Activated CD4-positive, alpha-beta T cell treated with anti-CD3 and anti-CD28 coated beads for 1 hour (primary cell): Measurements from ENCODE around the gene FOXO1.

Source experiments
- DNase-seq: peaks from one replicate; pipeline ENCODE4 v3.0.0-alpha.2; 2020

The FOXO1 gene

GRCh38 chr13:40635315-40635995 lies 31.0 kb downstream of the FOXO1 start:
- DNase-seq: no peak

DNA sequence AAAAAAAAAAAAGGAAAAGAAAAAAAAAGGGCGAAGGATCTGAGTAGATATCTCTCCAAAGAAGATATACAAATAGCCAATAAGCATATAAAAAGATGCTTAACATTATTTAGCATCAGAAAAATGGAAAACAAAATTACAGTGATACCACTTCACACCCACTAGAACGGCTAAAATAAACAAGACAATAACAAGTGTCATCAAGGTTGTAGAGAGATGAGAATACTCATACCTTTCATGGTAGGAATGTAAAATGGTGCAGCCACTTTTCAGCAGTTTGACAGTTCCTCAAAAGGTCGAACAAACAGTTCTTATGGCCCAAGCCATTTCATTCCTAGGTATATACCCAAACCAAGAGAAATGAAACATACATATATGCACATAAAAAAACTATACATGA lies 33.5 kb downstream of the FOXO1 start:
- no peak for DNase-seq

- DNase-seq: no peak
Measured at GRCh38 chr13:40631605-40632004, 34.8 kb downstream of the FOXO1 start.

- DNase-seq: no peak
Measured at GRCh38 chr13:40629678-40630384, 36.6 kb downstream of the FOXO1 start.

DNA sequence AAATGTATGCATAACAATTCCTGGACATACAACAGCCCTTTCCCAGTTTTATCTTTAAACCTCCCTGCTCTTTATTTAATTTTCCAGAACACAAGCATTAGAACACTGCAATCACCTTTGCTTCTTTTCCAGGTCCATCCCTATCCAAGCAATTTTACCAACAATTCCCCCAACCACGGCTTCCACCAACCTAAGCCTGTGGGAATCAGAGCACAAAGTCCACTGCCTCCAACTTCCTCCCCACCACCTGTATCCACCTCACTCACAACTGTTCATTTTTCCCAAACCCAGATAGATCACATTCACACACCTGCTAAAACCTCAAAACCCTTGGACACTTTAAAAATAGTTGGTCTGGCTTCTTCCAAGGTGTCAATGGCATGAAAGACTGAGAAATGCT lies 39.5 kb downstream of the FOXO1 start:
- no peak for DNase-seq

GRCh38 chr13:40626561-40626960 lies 39.9 kb downstream of the FOXO1 start:
- no peak for DNase-seq

DNA sequence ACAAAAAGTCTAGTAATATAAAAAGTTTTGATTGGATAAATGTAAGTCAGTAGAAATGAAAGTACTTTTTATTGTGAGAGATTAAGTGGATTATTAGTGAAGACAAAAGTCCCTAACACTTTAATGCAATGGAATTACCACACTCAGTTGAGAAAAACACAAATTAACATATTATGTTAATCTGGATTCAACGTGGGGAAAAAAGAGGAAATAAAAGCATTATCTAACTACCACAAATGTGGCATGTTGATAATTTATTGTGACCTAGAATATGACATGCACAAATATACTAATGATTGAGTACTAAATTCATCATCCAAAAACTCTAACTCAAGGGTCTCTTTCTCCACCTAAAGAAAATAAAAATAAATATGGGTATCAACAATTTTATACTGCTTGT lies 41.5 kb downstream of the FOXO1 start:
- DNase-seq: no peak

- DNase-seq: no peak
Measured at GRCh38 chr13:40624383-40624782, 42.1 kb downstream of the FOXO1 start.

GRCh38 chr13:40622761-40623160 lies 43.7 kb downstream of the FOXO1 start:
- DNase-seq: no peak

- no peak for DNase-seq
Measured at GRCh38 chr13:40622246-40622645, 44.2 kb downstream of the FOXO1 start.

DNA sequence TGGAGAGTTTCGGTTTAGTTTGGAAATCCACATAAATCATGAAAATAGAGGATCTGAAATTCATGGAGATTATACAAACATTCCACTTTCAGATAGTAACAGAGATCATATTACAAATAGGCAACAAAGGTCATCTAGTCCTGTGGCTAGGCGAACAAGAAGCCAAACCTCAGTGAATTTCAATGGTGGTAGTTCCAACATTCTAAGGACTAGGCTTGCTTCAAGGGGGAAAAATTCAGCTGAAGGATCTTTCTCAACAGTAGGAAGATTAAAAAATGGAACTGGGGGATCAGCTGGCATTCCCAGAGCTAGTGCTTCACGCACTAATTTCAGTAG lies 47.0 kb downstream of the FOXO1 start:
- DNase-seq: no peak

- DNase-seq: no peak
Measured at GRCh38 chr13:40618581-40619478, 47.6 kb downstream of the FOXO1 start.

DNA sequence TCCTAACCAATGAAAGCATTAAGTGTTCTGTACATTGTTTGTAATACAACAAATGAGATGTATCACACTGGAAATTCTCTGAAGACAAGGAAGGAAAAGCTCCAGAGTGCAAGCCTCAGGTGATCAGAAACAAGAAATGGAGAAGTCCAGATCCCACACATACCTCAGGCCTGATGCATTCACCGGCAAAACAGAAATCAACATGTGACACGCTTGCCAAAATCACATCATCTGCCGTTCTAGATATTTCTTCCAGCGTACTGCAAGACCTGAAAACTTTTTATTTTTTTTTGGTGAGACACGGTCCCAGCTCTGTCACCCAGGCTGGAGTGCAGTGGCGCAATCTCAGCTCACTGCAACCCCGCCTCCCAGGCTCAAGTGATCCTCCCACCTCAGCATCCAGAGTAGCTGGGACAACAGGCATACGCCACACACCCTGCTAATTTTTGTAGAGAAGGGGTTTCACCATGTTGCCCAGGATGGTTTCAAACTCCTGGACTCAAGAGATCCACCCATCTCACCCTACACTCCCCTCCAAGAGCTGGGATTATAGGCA lies 48.6 kb downstream of the FOXO1 start:
- DNase-seq: no peak

- DNase-seq: no peak
Measured at GRCh38 chr13:40615619-40616018, 50.8 kb downstream of the FOXO1 start.

DNA sequence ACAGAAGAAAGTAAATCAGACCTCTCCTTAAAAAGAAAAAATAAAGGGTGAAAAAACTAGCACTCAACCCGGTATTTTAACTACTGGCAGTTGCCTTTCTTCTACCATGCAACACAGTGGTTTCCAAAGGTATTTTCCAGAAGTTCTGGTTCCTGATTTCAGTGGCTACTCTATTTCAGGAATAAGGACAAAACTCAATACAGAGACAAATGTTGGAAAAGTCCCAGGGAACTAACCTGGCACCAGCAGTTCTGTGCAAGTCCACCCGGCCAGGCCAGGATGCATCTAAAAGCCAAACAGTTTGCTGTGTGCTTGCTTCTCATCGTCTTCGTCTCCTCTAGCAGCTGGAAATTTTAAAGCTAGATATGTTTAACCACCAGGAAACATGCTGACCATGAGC lies 52.5 kb downstream of the FOXO1 start:
- DNase-seq: no peak

DNA sequence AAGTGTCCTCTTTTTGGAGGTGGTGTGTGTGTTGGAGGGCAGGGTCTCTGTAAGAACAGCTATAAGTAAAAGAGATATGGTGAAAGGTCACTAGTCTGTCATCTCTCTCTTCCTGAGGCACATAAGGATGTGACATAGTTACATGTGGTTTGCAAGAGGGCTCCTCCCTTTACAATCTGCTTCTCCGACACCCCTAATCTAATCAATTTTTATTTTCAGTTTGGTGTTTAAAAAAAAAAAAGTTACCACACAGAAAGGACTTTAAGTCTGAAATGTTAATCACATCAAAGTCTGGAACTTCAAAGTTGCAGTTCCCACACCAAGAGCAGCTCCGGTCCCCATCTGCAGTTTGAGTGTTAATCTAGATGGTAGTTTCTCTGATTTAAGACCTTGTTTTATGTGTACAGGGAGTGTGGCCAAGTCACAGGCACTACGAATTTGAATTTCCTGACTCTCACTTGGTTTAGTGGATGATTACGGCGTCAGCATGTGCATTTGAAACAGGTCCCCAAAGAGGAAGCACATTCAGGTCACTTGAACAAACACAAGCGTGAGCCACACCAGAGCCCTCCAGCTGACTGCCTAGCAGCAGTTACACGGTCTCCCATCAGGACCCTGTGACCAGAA lies 53.1 kb downstream of the FOXO1 start:
- peak; percentile 20 for DNase-seq

- DNase-seq: no peak
Measured at GRCh38 chr13:40612041-40612440, 54.4 kb downstream of the FOXO1 start.

- DNase-seq: no peak
Measured at GRCh38 chr13:40611635-40612034, 54.8 kb downstream of the FOXO1 start.

DNA sequence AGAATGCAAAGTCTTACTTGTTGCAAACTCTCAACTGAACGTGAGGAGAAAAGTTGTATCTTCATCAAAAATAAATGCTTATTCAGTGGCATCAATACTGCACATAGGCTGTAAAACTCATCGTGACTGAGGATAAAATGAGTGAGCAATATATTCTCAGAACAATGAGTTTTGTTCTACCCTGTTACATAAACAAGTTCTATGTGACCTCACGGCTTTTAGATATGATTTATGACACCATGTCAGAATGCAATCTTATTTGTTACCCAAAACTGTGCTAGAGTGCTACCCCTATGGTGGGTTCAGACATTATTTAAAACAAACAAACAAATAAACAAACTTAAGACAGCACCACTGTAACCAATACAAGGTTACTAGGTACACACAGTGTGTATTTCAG lies 55.4 kb downstream of the FOXO1 start:
- DNase-seq: no peak

DNA sequence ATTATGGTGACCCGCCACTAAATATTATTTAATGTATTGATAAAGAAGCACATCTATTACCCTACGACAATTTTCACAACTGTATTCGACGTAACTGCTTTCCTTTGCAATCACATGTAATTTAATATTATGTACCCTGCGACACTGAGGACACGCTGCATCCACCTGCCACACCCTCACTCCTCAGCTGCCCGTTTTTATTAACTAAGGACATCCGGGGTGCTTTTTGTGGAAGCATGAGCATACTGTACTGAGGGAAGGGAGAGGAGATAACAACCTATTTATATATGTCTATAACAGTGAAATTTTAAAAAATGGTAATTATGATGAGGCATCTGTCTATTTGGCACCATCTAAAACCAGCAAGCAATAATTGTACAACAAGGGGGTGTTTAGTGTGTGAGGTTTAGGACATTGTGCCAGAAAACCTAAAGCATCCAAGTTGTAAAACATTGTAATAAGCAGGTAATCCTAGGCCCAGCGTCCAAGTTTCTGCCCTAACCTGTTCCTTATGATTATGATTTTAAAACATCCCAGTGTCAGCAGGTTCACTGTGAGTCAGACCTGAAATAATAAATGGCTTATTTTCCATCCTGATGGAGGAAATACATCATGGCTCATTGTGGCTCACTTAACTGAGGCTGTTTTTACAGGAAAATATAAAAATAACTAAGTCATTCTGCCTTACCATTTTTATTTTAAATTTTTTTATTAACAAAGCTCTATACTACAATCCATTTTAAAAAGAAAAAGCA lies 56.3 kb downstream of the FOXO1 start:
- DNase-seq: no peak

DNA sequence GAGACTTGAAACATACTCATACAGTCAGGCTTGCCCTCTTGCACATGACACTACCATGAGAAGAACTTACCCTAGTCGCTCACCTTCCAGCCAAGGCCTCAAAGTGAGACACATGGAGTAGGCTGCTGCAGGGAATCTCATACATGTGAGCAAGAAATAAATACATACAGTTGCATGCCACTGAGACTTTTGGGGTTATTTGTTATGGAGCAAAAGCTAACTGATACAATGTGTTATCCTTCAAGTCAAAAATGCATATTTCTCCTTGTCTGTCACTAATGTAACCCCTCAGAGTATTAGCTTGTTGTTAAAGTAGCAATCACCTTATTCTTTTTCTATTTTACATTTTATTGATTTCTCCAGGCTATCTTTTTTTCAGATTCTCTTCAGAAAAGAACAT lies 58.1 kb downstream of the FOXO1 start:
- no peak for DNase-seq

DNA sequence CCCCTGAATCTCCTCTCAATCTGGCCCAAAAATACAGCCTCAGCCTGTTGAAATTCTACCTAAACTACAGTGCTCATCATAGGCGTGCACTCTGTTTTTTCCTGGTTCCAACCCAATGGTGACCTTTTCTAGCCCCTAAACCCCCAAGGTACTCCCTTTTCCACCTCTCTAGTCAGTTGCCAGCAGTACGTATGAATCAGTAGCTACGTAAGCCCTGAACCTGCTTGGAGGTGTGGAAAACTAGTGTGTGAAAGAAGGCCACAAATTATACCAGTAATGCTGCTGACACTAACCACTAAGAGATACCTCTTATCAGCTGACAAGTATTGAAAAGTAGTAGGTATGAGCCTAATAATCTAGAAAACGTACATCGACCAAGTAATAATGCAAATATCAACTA lies 60.9 kb downstream of the FOXO1 start:
- DNase-seq: no peak
